ENCODE measurements around the gene CAVIN1.

GRCh38 chr17:42358434-42358833 is 64.6 kb downstream of the CAVIN1 start:
- TF ChIP-seq CTCF (IDR thresholded peaks at IDR 0.05) (no peak), POLR2A (IDR thresholded peaks at IDR 0.05) (no peak), EP300 (IDR thresholded peaks at IDR 0.05) (no peak), POLR2AphosphoS5 (IDR thresholded peaks at IDR 0.05) (no peak)

Data from sigmoid colon (tissue), 4 donors.